K562 (cell line): Measurements from ENCODE around the gene TMEM208. TPM values are rescaled to one million over a fixed set of nuclear protein-coding genes. Genes with fewer than 3 reads are reported as not detected.

Experiments
- ARID1B ChIP-seq: fragments of 450-650 bp; IDR thresholded peaks from 2 replicates; pipeline ENCODE4 v1.6.1; 2016; ENCODE audit warnings: antibody characterized with exemption, mild to moderate bottlenecking, inconsistent platforms
- BDP1 ChIP-seq: IDR thresholded peaks from 3 replicates; pipeline ENCODE4 v1.6.1; 2011; ENCODE audit not compliant: insufficient read length, insufficient read depth
- CBFA2T2 ChIP-seq: fragments of 450-650 bp; conservative IDR thresholded peaks from 2 replicates; pipeline ENCODE4 v1.6.1; 2017; ENCODE audit warnings: mild to moderate bottlenecking
- CBFA2T3 ChIP-seq: fragments of 450-650 bp; IDR thresholded peaks from 2 replicates; pipeline ENCODE4 v1.6.1; 2017
- CXXC5 ChIP-seq: fragments of 250-450 bp; sonication (Bioruptor Pico); IDR thresholded peaks from 2 replicates; pipeline ENCODE4 v1.8.0; 2022; ENCODE audit warnings: inconsistent platforms, mild to moderate bottlenecking, moderate library complexity
- EHMT2 ChIP-seq: fragments of 450-650 bp; IDR thresholded peaks from 2 replicates; pipeline ENCODE4 v1.6.1; 2018; ENCODE audit warnings: antibody characterized with exemption
- ILF3 ChIP-seq: fragments of 450-650 bp; IDR thresholded peaks from 2 replicates; pipeline ENCODE4 v1.6.1; 2018; ENCODE audit warnings: antibody characterized with exemption, mild to moderate bottlenecking, moderate library complexity, borderline replicate concordance
- JUND ChIP-seq, 2 experiments: IDR thresholded peaks; 2 replicates in 1 of 2; 3 replicates in 1 of 2; pipeline ENCODE4 v1.6.1; 2011; ENCODE audit warnings: borderline replicate concordance in 2 of 2, low read depth in 2 of 2, low read length in 2 of 2, improper control_type of control experiment in 1 of 2, missing biosample characterization in 1 of 2, missing genetic modification characterization in 1 of 2, missing genetic modification reagents in 1 of 2
- L3MBTL2 ChIP-seq: fragments of 450-650 bp; IDR thresholded peaks from 2 replicates; pipeline ENCODE4 v1.6.1; 2016; ENCODE audit warnings: mild to moderate bottlenecking, moderate library complexity
- MTA2 ChIP-seq: fragments of 450-650 bp; IDR thresholded peaks from 2 replicates; pipeline ENCODE4 v1.6.1; 2016; ENCODE audit warnings: low read depth
- MTA3 ChIP-seq: fragments of 450-650 bp; formaldehyde crosslinking; IDR thresholded peaks from 2 replicates; pipeline ENCODE4 v1.6.1; 2017; ENCODE audit warnings: mild to moderate bottlenecking, borderline replicate concordance
- NFIC ChIP-seq: fragments of 450-650 bp; IDR thresholded peaks from 2 replicates; pipeline ENCODE4 v1.6.1; 2017; ENCODE audit warnings: mild to moderate bottlenecking, inconsistent platforms
- NFRKB ChIP-seq: fragments of 450-650 bp; IDR thresholded peaks from 2 replicates; pipeline ENCODE4 v1.6.1; 2016; ENCODE audit warnings: low read depth
- RAD51 ChIP-seq: fragments of 450-650 bp; IDR thresholded peaks from 2 replicates; pipeline ENCODE4 v1.7.1; 2016; ENCODE audit warnings: low read depth, mild to moderate bottlenecking, borderline replicate concordance
- RBFOX2 ChIP-seq: fragments of 200-400 bp; formaldehyde crosslinking; IDR thresholded peaks from 2 replicates; pipeline ENCODE4 v1.6.1; 2017; ENCODE audit warnings: low read depth, mild to moderate bottlenecking, low read length, moderate library complexity
- RBM39 ChIP-seq: fragments of 200-400 bp; formaldehyde crosslinking; optimal IDR thresholded peaks from 2 replicates; pipeline ENCODE3; 2018; ENCODE audit warnings: low read depth, low read length
- RCOR1 ChIP-seq, 2 experiments: IDR thresholded peaks; 2 replicates each; pipeline ENCODE4 v1.6.1; 2012; ENCODE audit warnings: low read depth in 2 of 2, low read length in 2 of 2, borderline replicate concordance in 1 of 2, improper control_type of control experiment in 1 of 2
- SMARCB1 ChIP-seq: IDR thresholded peaks from 2 replicates; pipeline ENCODE4 v1.6.1; 2011; ENCODE audit warnings: improper control_type of control experiment, low read depth; ENCODE audit not compliant: insufficient read length
- SMARCE1 ChIP-seq: fragments of 450-650 bp; IDR thresholded peaks from 2 replicates; pipeline ENCODE4 v1.7.1; 2016; ENCODE audit warnings: mild to moderate bottlenecking
- SPI1 ChIP-seq: IDR thresholded peaks from 2 replicates; pipeline ENCODE4 v1.6.1; 2011; ENCODE audit warnings: low read depth, low read length, control low read depth, borderline replicate concordance
- THRAP3 ChIP-seq: fragments of 450-650 bp; IDR thresholded peaks from 2 replicates; pipeline ENCODE4 v1.6.1; 2016; ENCODE audit warnings: mild to moderate bottlenecking, inconsistent platforms, borderline replicate concordance
- ZFP36 ChIP-seq: fragments of 150-350 bp; IDR thresholded peaks from 2 replicates; pipeline ENCODE4 v1.6.1; 2018; ENCODE audit warnings: low read length, low read depth; ENCODE audit not compliant: partially characterized antibody
- ZFPM2 ChIP-seq: fragments of 250-450 bp; sonication (Bioruptor Pico); IDR thresholded peaks from 2 replicates; pipeline ENCODE4 v1.5.1; 2022; ENCODE audit warnings: mild to moderate bottlenecking
- ZNF184 ChIP-seq: sonication (generic); formaldehyde crosslinking; IDR thresholded peaks from 2 replicates; pipeline ENCODE4 v1.5.0; 2020; ENCODE audit warnings: missing genetic modification reagents
- ZNF41 ChIP-seq: fragments of 250-450 bp; sonication (Bioruptor Pico); conservative IDR thresholded peaks from 2 replicates; pipeline ENCODE4 v1.4.0; 2020; ENCODE audit warnings: mild to moderate bottlenecking
- polyA plus RNA-seq, 8 experiments: library from polyadenylated mRNA; depleted of rRNA in 4 of 8; stranded (reverse) in 5 of 8; unstranded in 3 of 8; fragments of >200 nt; fragmentation: Nextera tagmentation in 2 of 8; fragmentation: Illumina TruSeq in 1 of 8; extraction: Ambion mirVana in 2 of 8; extraction: Trizol in 1 of 8; gene quantifications; 2 replicates each; pipeline versions ENCODE4 v1.2.1 to v1.2.3, GENCODE V29; 2011 to 2014; ENCODE audit warnings: inconsistent platforms in 1 of 8, missing spikeins in 1 of 8
- total RNA-seq, 7 experiments: library from RNA; depleted of rRNA in 6 of 7; stranded (reverse); fragments of >200 nt in 6 of 7; fragmentation: Illumina TruSeq in 2 of 7; extraction: Trizol in 2 of 7; gene quantifications; 2 replicates each; pipeline versions ENCODE4 v1.2.1 to v1.2.3, GENCODE V29; 2011 to 2021; ENCODE audit warnings: low replicate concordance in 1 of 7
- TF ChIP-seq, protein P1 (sequence below): sonication (generic); formaldehyde crosslinking; IDR thresholded peaks from 2 replicates; pipeline ENCODE4 v1.8.0; 2022; ENCODE audit warnings: mild to moderate bottlenecking, missing genetic modification reagents
- TF ChIP-seq, protein P2 (sequence below): IDR thresholded peaks from 2 replicates; pipeline ENCODE4 v1.6.1; 2014; ENCODE audit warnings: antibody characterized with exemption

Gene TMEM208
- total and polyA plus RNA-seq, 9 of the 15 experiments (the other 6 are each of a cell fraction or from before 2014, with no cell fraction given), result 31.8 to 239 (median 54.3) TPM

DNA sequence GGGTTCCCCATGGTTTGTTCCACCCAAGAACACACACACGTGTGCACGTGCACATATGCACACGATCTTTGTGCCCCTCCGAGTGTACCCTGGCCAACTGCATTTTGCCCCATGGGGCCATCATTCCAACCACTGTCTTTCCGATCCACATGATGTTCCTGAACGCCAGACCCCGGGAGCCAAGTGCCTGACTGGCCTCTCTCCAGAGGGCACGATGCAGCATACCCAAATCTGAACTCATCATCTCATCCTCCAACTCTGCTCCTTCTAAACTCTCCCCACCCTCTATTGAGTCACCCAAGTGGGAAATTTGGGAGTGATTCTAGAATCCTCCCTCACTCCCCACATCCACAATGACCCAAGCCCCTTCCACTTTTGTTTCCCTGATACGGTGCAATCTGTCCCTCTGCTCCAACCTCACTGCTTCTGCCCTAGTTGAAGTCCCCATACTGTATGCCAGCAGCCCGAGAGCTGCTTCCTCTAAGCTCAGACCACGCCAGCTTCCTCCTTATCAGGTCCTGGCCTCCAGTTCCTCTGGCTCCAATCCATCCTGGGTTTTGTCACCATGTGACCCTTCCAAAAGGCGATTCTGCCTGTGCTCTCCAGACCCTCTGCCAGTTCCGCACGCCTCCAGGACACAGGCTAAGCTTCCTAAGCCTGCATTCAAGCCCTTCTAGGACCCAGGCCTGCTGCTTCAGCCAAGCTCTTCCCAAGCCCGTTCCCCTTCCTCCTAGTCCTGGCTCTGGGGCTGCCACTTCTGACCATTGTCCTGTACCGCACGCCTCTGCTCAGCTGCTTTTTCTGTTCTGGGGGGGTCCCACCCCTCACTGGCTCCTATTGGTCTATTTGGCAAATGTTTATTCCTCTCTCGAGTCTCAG is 10.1 kb upstream of the TMEM208 start (continued):
- TF ChIP-seq ZFPM2 (CRISPR knock-in tag), result no peak
- TF ChIP-seq CXXC5, result peak; percentile 36
- TF ChIP-seq ZFP36, result no peak
- peak; percentile 67 for TF ChIP-seq ARID1B
- TF ChIP-seq CBFA2T3, result peak; percentile 18; the same call in 1 of the 2 replicates
- peak; percentile 64 for TF ChIP-seq L3MBTL2
- no peak for TF ChIP-seq CBFA2T2
- TF ChIP-seq NFRKB, result peak; percentile 55; the same call in 1 of the 2 replicates
- no peak for TF ChIP-seq ZNF184
- TF ChIP-seq RBM39, result peak; percentile 61
- TF ChIP-seq NFIC, result peak; percentile 76
- TF ChIP-seq RAD51, result peak; percentile 61
- TF ChIP-seq MTA2, result no peak
- no peak for TF ChIP-seq THRAP3
- TF ChIP-seq ZNF41 (CRISPR knock-in tag), result no peak
- TF ChIP-seq, protein P1, sequence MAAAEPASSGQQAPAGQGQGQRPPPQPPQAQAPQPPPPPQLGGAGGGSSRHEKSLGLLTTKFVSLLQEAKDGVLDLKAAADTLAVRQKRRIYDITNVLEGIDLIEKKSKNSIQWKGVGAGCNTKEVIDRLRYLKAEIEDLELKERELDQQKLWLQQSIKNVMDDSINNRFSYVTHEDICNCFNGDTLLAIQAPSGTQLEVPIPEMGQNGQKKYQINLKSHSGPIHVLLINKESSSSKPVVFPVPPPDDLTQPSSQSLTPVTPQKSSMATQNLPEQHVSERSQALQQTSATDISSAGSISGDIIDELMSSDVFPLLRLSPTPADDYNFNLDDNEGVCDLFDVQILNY (CRISPR knock-in tag), result no peak
- TF ChIP-seq SMARCE1, result 0 out of 2 replicates have a peak, but pooled peaks have one; percentile 34
- TF ChIP-seq SMARCB1, result no peak
- TF ChIP-seq, protein P2, sequence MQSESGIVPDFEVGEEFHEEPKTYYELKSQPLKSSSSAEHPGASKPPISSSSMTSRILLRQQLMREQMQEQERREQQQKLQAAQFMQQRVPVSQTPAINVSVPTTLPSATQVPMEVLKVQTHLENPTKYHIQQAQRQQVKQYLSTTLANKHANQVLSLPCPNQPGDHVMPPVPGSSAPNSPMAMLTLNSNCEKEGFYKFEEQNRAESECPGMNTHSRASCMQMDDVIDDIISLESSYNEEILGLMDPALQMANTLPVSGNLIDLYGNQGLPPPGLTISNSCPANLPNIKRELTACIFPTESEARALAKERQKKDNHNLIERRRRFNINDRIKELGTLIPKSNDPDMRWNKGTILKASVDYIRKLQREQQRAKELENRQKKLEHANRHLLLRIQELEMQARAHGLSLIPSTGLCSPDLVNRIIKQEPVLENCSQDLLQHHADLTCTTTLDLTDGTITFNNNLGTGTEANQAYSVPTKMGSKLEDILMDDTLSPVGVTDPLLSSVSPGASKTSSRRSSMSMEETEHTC, result peak; percentile 64; the same call in 1 of the 2 replicates
- TF ChIP-seq MTA3, result peak; percentile 60; the same call in 1 of the 2 replicates
- no peak for TF ChIP-seq ILF3
- peak in 1 of 2 experiments; percentile 71; a peak in 2 of 4 replicates for TF ChIP-seq RCOR1 (IDR thresholded peaks at IDR 0.05; ENCODE audit: borderline replicate concordance in 1 of 2, low read depth in 2 of 2, low read length in 2 of 2)
- TF ChIP-seq BDP1, result no peak
- TF ChIP-seq JUND (IDR thresholded peaks at IDR 0.05; ENCODE audit: borderline replicate concordance, low read depth, low read length), result 0 out of 2 replicates have a peak, but pooled peaks have one; percentile 34
- peak; percentile 66; the same call in 2 of the 3 replicates for TF ChIP-seq JUND (tag; IDR thresholded peaks at IDR 0.05; ENCODE audit: borderline replicate concordance, low read depth, low read length)
- TF ChIP-seq SPI1, result peak; percentile 63; the same call in 1 of the 2 replicates
- TF ChIP-seq RBFOX2, result peak; percentile 17; the same call in 1 of the 2 replicates
- TF ChIP-seq EHMT2, result 0 out of 2 replicates have a peak, but pooled peaks have one; percentile 14
